ENCODE measurements around the gene TMEM26.

DNA sequence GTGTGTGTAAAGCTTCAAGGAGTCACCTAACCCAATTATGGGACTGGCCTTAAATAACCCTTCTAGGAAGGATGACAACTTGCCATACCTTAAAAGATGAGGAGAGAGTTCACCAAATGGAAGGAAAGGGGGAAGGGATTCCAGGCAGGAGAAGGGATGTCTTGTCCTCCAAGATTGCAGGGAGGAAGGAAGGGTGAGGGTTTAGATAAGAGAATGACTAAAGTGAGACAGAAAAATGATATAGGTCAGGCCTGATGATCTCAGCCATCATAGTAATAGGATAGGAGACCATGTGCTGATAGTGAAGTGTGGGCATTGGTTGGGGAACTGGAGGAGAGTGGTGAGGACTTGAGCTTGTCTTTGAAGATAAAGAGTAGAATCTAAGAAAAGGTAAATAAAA lies 7.7 kb upstream of the TMEM26 start:
- no peak for TF ChIP-seq POLR2A (IDR thresholded peaks at IDR 0.05)
- TF ChIP-seq, protein P1, sequence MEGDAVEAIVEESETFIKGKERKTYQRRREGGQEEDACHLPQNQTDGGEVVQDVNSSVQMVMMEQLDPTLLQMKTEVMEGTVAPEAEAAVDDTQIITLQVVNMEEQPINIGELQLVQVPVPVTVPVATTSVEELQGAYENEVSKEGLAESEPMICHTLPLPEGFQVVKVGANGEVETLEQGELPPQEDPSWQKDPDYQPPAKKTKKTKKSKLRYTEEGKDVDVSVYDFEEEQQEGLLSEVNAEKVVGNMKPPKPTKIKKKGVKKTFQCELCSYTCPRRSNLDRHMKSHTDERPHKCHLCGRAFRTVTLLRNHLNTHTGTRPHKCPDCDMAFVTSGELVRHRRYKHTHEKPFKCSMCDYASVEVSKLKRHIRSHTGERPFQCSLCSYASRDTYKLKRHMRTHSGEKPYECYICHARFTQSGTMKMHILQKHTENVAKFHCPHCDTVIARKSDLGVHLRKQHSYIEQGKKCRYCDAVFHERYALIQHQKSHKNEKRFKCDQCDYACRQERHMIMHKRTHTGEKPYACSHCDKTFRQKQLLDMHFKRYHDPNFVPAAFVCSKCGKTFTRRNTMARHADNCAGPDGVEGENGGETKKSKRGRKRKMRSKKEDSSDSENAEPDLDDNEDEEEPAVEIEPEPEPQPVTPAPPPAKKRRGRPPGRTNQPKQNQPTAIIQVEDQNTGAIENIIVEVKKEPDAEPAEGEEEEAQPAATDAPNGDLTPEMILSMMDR (IDR thresholded peaks at IDR 0.05): no peak

All from right lobe of liver (tissue), 4 donors.